HG02970 (cell line): Measurements from ENCODE around the gene GLIS1.

Source experiments
- ATAC-seq: cut with Tn5 transposase; IDR thresholded peaks from one replicate; pipeline ENCODE4 v1.9.1; 2021; ENCODE audit warnings: mild to moderate bottlenecking, moderate library complexity, moderate number of reproducible peaks; ENCODE audit not compliant: unreplicated experiment, low FRiP score

Gene GLIS1

DNA sequence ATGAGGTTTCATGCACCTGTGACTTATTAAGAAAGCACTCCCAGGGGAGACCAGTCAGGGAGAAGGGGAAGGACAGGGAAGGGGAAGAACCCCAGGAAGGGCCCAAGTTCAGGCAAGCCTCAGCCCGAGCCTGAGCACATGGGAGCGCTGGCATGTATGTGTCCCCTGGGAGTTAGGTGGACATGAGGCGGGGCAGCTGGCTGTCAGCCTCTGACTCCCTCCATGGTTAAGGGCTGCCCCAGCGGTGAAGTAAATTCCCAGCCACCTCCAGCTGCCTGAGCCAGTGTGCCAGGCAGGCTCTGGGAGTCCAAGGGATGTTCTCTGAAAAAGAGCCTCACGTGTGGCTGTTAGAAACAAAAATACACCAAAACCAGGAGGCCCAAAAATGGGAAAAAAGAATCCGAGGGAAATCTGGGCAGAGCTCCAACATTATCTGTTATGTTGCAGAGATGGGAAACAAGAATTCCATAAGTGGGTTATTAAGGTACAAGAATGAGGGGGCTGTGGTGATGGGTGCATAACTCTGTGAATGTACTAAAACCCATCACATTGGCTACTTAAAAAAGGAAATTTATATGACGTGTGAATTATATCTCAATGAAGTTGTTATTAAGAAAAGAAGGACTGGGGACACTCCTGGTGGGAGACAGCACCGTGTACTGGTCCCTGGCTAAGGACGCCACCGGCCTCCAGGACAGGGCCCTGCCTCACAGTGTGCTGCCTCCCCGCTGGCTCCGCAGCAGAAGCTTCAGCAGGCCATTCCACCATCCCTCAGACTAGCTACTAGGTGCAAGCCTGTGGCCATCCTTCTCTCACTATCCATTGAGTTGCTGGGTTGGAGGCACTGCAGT, 261.1 kb downstream of the GLIS1 start:
- ATAC-seq, result no peak

DNA sequence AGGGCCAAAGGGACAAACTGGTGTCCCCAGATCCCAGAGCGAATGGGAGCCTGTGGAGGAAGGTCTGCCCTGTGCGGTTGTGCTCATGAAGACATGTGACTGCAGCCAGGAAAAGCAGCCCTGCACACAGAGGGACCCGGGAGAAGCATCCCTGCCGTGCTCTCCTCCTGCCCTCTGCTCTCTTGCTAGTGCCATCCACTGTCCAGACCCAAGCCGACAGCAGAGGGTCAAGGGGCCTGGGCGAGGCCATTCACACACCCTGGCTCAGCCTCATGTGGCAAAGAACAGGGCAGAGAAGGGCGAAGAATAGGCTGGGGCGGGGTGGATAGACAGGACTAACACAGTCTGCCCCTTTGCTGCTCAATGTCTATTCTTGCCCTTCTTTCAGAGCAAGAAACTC, 262.4 kb downstream of the GLIS1 start:
- no peak for ATAC-seq

DNA sequence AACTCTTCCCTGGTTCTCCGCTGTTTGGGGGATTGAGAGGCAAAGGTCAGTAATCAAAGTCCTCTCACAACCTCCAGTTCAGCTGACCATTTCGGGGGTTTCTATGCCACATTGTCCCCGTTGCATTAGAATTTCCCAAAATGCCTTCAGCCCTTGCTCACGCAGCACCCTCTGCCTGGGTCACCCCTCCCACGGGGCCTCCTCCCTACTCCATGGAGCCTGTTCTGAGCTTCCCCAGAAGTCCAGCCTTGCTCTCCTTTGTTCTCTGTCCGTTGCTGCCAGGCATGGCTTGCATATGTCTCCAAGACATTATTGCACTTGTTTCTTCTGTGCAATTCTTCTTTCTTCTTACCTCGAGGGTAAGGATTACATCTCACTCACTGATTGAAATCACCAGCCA, 263.3 kb downstream of the GLIS1 start:
- no peak for ATAC-seq

DNA sequence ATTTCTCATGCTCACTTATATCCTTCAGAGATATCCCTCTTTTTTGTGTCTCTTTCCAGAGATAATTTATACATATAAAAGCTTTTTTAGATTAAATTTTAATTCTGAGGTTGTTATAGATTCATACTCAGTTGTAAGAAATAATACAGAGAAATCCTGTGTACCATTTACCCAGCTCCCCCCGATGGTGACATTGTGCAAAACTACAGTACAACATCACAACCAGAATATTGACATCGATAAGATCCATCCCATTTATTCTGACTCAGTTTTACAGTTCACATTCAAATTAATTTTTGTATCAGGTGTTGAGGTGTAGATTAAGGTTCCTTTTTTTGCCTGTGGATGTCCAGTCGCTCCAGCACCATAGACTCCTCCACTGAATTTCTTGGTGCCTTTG, 265.5 kb downstream of the GLIS1 start:
- no peak for ATAC-seq

DNA sequence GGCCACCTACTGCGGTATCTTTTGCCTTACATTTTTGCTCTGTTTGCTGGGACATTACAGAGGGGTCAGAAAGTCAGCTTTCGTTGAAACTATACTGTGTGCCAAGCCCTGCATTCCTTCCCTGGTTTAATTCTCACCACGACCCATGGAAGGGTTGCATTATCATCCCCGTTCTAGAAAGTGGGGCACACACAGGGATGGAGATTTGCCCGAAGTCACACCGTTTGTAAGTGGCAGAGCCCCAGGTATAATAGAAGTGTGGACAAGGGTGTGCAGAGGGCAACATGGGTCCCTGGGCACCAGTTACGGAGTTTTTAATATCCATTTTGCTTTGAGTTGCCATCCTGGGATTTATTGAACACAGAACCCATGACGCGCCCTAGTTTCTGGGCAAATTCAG, 268.0 kb downstream of the GLIS1 start:
- no peak for ATAC-seq

DNA sequence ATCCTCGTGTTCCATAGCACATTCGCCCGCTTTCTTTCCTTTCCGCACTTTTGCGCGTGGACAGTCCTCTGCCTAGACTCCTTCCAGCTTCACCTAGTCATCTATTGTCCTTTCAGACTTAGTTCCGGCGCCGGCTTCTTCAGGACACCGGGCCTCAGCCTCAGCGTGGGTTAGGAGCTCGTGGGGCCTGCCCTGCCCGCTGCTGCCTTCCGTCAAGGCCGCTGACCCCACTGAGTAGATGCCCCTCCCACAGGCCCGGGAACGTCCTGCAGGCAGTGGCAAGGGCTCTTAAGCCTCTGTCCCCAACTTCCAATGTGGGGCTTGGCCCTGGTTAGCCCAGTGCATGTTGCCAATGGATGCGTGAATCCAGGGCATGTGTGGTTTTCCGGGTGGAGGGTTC, 268.4 kb downstream of the GLIS1 start:
- ATAC-seq, result no peak

DNA sequence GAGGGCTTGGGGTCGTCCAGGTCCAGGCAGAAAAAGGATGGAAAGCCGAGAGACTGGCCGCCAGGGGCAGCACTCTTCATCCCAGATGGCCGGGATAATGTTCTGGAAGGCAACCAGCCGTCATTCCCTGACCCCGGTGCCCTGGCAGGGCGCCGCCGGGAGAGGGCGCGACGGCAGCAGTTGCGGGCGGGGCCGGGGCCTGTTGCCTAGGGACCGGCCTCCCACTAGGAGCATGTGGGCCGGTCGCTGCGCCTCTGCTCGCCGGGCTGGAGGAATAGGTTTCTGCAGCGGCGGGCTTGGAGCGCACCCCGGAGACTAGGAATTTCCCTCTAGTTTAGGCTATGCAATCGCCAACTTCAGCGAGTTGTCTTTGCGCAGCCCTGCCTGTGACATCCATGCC, 268.8 kb downstream of the GLIS1 start:
- ATAC-seq, result no peak

DNA sequence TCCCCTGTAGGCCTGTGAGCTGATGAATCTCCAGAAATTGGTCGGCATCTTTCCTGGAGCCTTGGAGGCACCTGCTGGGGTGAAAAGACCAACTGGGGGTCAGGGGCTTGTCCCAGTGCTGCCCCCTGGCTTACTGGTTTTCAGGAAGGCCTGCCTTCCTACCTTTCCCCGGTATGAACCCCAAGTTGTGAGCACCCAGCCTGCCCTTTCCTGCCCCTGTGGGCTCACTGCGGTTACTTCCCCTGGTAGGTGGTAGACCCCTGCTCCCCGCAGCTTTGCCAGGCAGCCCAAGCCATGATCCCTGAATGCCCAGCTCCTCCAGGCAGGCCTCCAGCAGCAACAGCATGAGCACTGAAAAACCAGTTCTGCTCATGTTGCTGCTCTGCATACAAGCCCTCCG, 269.6 kb downstream of the GLIS1 start:
- ATAC-seq, result no peak

DNA sequence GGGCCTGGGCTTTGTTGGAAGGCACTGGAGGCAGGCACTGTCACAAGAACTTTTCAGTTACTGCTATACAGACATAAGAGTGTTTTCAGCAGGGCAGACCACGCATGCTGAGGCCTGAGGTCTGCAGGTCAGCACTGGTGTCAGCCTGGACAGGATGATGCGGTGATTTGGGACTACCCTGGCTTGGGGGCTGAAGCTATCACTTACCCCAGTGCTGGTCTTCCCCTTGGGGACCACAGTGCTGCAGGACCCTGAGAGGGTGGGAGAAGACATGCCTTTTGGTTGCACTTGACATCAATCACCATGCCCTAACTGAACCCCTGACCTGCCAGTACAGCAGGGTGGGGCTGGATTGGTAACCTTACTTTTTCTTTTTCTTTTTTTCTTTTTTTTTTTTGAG, 270.6 kb downstream of the GLIS1 start:
- ATAC-seq, result no peak

DNA sequence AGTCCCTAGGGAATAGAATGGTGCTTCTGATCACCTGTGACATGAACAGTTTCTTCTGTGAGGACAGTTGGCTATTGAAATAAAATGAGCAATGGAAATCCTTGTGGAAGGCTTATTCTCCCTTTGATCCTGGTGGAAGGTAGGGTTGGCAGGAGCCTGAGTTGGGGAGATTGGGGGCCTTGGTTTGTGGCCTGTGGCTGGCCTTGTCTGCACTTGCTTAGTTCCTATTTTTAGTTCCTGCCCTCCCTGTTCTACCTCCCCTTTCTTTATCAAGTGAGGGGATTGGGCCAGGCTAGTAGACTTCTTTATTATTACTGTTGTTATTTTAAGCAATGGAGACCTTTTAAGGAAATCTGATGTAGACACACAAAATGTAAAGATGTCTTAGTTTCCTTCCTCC, 271.6 kb downstream of the GLIS1 start:
- ATAC-seq, result no peak

DNA sequence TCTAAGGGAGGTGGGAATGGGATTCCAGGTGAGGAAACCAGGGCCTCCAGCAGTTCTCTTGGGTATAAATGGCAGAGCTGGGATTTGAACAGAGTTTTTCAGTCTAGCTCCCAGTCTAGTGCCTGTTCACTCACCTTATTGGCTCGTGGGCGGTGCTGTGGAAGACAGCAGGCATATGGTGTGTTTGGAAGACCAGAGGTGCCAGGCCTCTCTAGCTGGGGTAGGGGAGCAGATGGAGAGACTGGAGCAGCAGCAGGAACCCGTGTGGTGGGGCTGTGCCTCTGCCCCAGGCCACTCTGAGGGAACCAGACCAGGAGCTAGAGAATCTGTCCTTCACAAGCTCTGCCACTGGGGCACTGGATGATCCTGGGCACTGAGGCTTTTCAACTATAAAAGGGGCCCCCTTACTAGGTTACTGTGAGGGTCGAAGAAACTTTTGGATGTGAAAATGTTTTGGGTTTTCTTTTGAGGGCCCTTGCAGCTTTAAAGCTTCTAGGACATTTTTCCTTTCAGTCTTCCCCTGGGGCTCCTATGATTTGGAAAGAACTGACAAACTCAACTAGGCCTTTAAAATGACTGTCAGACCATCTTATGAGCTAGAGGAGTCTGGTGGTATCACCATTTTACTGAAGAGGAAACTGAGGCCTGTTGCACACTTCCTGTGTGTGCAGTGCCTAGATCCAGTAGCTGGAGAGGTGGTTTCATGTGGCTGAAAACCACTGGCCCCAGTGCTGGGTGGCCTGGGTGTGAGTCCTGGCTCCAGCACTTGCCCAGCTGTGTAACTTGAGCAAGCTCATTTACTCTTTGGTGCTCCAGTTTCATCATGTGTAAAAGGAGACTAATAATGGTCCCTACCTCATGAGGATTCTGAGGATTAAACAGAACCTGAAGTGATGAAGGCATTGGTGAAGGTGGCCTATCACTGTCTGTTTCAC, 273.7 kb downstream of the GLIS1 start:
- no peak for ATAC-seq

DNA sequence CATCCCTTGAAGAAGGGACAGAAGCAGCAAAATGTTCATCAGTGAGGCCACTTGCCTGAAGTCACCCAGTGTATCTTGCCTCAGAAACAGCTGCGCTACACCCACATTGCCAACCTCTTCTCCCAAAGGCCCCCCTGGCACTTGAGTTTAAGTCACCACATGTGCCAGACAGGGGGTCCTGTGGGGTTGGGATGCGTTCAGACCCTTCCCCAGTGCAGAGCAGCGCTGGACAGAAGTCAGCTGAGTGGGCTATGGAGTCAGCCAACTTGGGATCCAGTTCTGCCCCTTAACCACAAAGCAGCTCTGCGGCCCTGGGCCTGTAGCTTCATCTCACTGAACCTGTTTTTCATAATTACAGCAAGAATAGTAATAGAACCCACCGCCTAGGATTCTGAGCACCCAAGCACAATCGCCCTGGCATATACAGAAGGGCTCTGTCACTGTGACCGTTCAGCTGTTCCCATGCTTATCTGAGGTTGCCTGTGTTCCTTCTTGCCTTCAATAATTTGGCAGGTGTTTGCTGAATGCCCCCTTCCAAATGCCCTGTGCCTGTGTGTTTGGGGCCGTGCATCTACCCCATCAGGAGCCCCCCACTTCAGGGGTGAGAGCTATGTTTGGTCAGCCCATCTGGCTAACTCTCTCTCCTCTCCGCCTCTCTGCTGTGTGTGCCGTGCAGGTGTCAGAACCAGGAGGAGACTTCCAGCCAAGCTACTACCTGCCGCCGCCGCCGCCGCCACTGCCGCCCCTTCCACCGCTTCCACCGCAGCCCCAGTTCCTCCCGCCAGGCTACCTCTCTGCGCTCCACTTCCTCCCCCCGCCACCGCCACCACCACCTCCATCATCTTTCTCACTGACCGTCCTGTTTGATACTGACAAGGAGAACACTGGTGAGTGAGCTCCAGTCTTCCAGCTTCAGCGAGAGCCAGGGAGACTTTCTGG, 274.7 kb downstream of the GLIS1 start:
- no peak for ATAC-seq

DNA sequence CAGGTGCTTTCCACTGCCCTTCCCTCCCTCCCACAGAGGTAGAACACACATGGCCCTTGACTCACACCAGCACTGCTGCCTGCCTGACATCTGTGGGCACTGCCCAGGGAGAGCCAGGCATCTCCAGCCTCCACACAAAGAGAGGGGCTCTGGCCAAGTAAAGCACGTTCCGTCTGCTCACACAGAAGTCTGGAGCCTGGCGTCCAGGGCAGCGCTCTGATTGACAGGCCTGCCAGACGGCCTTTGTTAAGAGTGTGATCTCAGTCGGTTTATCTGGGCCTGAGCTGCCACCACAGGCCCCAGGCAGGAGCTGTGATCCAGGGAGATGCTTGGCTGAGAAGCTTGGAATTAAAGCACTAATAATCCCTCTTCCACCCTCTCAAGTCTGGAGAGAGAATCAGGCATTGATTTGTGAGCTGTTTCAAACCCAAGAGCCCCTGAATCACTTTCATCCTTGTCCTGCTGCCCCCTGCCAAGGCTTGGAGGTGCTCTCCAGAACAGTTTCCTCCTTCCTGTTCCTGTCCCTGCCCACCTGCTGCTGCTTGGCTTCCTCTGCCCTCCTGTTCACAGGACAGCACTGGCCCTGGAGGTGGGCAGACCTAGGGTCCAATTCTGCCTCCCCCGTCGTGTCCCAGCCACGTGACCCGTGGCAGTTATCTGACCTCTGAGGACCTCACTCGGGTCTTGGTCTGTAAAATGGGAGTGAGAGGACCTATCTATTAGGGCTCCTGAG, 276.0 kb downstream of the GLIS1 start:
- no peak for ATAC-seq

DNA sequence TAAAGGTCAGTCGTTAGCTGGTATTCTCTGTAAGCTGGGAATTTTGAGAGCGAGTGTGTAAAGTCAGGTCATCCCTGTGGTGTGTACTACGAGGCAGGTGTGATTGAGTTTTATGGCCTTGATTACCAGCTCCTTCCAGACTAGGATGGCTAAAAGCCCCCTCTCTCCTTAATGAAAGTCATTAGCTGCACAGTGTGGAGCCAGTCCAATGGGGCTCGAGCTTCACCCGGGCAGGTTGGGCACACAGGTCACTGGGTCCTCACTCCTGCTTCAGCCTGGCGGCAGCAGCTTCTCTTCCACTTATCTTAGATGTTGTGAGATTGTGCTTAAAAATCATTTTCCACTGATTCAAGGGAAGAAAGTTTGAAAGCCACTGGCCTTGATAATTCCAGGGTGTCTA, 276.8 kb downstream of the GLIS1 start:
- ATAC-seq, result no peak

DNA sequence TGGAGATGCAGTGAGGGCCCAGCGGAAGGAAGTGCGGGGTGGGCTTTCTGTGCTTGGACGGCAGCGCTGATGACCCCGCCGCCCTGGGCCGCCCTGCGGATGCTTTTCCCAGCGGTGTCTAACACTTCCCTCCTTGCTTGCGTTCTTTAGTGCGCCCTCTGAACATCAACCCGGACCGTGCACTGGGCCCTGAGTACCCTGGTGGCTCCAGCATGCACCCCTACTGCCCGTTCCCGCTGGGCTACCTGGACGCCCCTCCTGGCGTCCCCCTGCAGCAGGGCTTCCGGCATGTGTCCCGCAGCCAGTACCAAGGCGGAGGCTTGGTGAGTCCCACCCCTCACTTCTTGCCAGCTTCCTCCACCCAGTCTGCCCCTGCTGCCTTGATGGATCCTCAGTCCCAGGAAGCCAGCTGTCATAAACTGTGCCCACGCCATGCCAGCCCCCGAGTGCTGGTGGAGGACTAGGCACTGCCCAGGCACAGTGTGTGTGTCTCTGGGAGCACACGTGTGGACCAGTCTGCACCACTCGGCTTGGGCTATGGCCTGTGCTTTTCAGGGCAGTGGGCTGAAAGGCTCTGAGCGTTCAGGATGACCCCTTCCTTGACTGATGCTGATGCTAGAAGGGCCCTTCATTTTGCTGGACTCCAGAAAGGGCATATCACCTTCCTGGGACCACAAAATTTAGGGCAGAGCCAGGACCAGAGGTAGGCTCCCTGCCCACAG, 277.5 kb downstream of the GLIS1 start:
- no peak for ATAC-seq

DNA sequence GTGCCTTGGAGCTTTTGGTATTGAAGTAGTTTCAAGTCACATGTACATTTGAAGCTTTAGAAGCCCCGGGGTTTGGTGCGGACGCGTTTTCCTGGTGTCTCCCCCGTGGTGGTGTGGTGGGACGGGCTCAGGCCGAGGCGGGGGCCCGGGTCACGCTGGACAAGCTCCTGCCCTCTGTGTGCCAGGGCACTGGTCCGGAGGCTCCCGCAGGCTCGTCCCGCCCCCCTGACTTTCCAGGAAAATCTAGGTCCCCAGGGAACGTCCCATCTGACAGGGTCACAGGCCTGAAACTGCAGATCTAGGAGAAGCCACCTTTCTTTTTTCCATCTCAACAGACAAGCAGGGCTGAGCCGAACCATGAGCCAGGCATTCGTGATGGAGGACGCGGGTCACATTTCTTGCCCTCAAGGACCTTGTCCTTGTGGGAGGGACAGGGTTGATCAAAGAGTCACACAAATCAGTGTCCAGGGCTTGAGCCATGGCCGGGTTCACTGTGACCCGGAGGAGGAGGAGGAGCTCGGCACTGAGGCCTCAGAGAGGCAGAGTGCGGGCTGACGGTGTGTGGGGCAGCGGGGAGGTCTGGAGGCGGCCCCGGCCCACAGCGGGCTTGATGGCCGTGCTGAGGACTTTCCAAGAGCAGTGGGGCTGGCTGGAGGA, 278.2 kb downstream of the GLIS1 start:
- no peak for ATAC-seq

DNA sequence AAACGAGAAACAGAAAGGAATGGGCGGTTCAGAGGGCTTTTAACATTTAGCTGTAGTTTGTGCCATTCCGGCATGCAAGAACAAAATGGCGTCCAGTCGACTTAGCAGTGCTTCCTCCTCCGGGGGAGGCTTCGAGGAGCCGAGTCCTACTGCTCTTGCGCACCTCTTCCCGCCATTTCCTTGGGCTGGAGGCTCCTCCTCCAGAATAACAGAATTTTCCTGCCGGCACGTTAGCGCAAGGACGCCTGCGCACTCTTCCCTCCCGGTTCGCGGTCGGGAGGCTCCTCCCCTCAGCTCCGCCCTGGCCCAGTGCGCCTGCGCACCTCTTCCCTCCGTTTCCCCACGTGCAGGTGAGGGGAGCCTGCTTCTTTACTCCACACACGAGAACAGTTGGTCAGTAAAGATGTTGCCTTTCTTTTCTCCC, 278.7 kb downstream of the GLIS1 start:
- no peak for ATAC-seq

DNA sequence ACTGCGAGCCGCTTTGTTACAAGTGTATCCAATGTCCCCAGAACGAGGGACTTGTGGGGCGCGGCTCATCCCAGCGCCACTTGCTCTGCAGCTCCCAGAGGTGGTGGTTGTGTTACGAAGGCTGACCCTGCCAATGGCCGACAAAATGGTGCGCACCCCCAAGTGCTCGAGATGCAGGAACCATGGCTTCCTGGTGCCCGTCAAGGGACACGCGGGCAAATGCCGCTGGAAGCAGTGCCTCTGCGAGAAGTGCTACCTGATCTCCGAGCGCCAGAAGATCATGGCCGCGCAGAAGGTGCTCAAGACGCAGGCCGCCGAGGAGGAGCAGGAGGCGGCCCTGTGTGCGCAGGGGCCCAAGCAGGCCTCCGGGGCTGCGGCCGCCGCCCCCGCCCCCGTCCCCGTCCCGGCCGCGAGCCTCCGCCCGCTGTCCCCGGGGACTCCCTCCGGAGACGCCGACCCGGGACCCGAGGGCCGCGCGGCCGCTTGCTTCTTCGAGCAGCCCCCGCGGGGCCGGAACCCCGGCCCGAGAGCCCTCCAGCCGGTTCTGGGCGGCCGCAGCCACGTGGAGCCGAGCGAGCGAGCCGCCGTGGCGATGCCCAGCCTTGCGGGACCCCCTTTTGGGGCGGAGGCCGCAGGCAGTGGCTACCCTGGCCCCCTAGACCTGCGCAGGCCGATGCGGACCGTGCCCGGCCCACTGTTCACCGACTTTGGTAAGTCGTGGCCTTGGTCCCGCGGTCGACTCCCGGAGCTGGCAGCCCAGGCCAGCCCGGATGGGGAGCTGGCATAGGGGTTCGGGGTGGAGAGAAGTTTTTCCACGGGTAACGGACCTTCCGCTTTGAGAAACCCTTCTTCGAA, 279.4 kb downstream of the GLIS1 start, which contains the start of gene DMRTB1:
DMRTB1 (plus strand) TSS at position 79 of the 855 bp plus-strand sequence; CDS start at position 134, 55 bp downstream.
- no peak for ATAC-seq
